ENCODE results near the gene GNA12. TPM values are rescaled to one million over a fixed set of nuclear protein-coding genes. Genes with fewer than 3 reads are reported as not detected.
A peak's percentile ranks its signal among the peaks of the same experiment; 100 is the strongest.

GNA12 gene
- total and polyA plus RNA-seq, 2 experiments from 2014 or later = 11.2 to 13.8 TPM

DNA sequence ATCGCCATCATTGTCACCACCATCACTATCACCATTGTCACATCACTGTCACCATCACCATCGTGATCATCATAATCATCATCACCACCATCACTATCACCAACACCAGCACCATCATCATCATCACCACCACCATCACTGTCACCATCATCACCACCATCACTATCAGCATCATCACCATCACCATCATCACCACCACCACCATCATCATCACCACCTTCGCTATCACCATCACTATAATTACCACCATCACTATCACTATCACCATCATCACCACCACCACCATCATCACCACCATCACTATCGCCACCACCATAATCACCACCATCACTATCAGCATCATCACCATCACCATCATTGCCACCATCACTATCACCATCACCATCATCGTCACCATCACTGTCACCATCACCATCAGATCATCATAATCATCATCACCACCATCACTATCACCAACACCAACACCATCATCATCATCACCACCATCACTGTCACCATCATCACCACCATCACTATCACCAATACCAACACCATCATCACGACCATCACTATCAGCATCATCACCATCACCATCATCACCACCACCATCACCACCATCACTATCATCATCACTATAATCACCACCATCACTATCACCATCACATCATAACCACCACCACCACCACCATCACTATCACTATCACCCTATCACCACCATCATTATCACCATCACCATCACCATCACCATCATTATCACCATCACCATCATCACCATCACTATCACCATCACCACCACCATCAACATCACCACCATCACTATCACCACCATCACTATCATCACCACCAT is 6.0 kb upstream of the GNA12 start:
- Histone ChIP-seq H3K27me3 (replicated peaks; ENCODE audit: insufficient read depth) (no peaks in the 10 kb centered on the region), H3K4me3 (no peak overlapping the region), H3K36me3 (ENCODE audit: low read depth) (no peaks in the 10 kb centered on the region), H3K9me2 (ENCODE audit: insufficient read depth) (no peaks in the 10 kb centered on the region), H3K4me2 (ENCODE audit: unreplicated experiment) (no peak overlapping the region), H2AFZ (no peak overlapping the region), H3F3A (ENCODE audit: insufficient read depth) (peaks cover 7% of the 10 kb centered on the region; the same call in 1 of the 2 replicates), H3K4me1 (ENCODE audit: insufficient read depth) (no peaks in the 10 kb centered on the region), H3K9ac (no peak overlapping the region), H4K20me1 (ENCODE audit: insufficient read depth) (no peaks in the 10 kb centered on the region), H3K9me3 (ENCODE audit: low read depth) (no peaks in the 10 kb centered on the region), H3K79me2 (ENCODE audit: insufficient read depth) (no peaks in the 10 kb centered on the region), H3K27ac (no peak overlapping the region)
- DNase-seq = no peak
- WGBS, 2 experiments (ENCODE audit: low coverage in 1 of 2, low lambda C conversion rate in 2 of 2, missing lambda C conversion rate in 2 of 2) = 86 to 90% methylated on average over 6 of the region's 6 CpGs
- in situ Hi-C loops (cut with MboI) = loop anchor here (25.0 kb wide), 1 partner anchor 1762 kb away; no protein-coding TSS in a partner anchor
- TF ChIP-seq EZH2phosphoT487 (IDR thresholded peaks at IDR 0.05; ENCODE audit: insufficient read depth, low read depth) = no peak
- TF ChIP-seq EZH2 (IDR thresholded peaks at IDR 0.05; ENCODE audit: insufficient read depth, poor library complexity, severe bottlenecking) = no peak

DNA sequence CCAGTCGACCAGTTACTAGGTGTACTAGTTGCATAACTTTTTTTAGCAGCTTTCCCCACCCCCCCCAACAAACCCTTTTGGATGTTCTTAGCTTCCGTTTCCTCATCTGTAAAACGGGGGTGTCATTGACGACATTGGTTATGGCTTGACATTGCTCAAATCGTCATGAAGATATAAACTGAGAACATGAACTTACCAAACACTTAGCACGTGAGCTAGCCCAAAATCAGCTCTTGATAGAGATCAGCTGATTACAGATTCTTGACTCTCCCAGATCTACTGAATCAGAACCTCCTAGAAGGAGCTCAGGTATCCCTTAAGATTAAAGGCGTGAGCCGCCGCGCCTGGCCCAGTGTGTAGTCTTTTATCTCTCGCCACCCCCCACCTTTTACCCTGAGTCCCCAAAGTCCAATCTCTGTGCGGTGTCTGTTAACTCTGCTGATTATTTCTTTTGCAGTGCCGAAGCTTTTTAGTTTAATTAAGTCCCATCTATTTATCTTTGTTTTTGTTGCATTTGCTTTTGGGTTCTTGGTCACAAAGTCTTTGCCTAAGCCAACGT is 1.0 kb upstream of the GNA12 start:
- Histone ChIP-seq H3K9ac (peak overlapping the region; percentile 36; the same call in 1 of the 2 replicates), H2AFZ (peak overlapping the region; percentile 82), H3K79me2 (ENCODE audit: insufficient read depth) (peaks cover 37% of the 10 kb centered on the region), H3K27ac (no peak overlapping the region), H3K36me3 (ENCODE audit: low read depth) (no peaks in the 10 kb centered on the region), H3K27me3 (replicated peaks; ENCODE audit: insufficient read depth) (no peaks in the 10 kb centered on the region), H3K4me3 (peak overlapping the region; percentile 64), H3F3A (ENCODE audit: insufficient read depth) (peaks cover 14% of the 10 kb centered on the region; the same call in 1 of the 2 replicates), H3K9me3 (ENCODE audit: low read depth) (no peaks in the 10 kb centered on the region), H3K9me2 (ENCODE audit: insufficient read depth) (no peaks in the 10 kb centered on the region), H4K20me1 (ENCODE audit: insufficient read depth) (0 out of 2 replicates have a peak, but pooled peaks cover 4% of the 10 kb centered on the region), H3K4me1 (ENCODE audit: insufficient read depth) (peaks cover 11% of the 10 kb centered on the region; the same call in 1 of the 2 replicates), H3K4me2 (ENCODE audit: unreplicated experiment) (no peak overlapping the region)
- WGBS, 2 experiments (ENCODE audit: low coverage in 1 of 2, low lambda C conversion rate in 2 of 2, missing lambda C conversion rate in 2 of 2) = 68 to 71% methylated on average over 14 of the region's 14 CpGs
- DNase-seq = no peak
- in situ Hi-C loops (cut with MboI) = no loop called here
- TF ChIP-seq EZH2phosphoT487 (IDR thresholded peaks at IDR 0.05; ENCODE audit: insufficient read depth, low read depth) = no peak
- TF ChIP-seq EZH2 (IDR thresholded peaks at IDR 0.05; ENCODE audit: insufficient read depth, poor library complexity, severe bottlenecking) = no peak

DNA sequence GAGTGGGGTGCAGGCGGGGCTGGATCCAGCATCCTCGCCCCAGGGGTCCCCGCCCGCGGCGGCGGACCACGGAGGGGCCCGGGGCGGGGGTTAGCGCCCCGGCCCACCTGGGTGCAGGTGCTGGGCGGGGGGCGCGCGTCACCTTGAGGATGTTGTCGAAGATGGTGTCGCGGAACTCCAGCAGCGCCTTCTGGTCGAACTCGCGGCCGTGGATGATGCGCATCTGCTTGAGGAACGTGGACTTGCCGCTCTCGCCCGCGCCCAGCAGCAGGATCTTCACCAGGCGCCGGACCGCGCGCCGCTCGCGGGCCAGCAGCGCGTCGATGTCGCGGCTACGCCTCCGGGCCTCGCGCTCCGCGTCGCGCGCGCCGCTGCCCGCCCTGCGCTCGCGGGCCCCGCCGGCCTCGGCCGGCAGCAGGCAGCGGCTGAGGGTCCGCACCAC is 376 bp downstream of the GNA12 start:
- Histone ChIP-seq H3K9me2 (ENCODE audit: insufficient read depth) (no peaks in the 10 kb centered on the region), H2AFZ (peak overlapping the region; percentile 65), H3K4me3 (peak overlapping the region; percentile 93), H3K4me1 (ENCODE audit: insufficient read depth) (peaks cover 11% of the 10 kb centered on the region; the same call in 1 of the 2 replicates), H3K27ac (no peak overlapping the region), H3K4me2 (ENCODE audit: unreplicated experiment) (peak overlapping the region; percentile 94), H3K36me3 (ENCODE audit: low read depth) (no peaks in the 10 kb centered on the region), H3K9ac (peak overlapping the region; percentile 90), H3F3A (ENCODE audit: insufficient read depth) (peaks cover 14% of the 10 kb centered on the region; the same call in 1 of the 2 replicates), H3K79me2 (ENCODE audit: insufficient read depth) (peaks cover 50% of the 10 kb centered on the region), H3K9me3 (ENCODE audit: low read depth) (no peaks in the 10 kb centered on the region), H3K27me3 (replicated peaks; ENCODE audit: insufficient read depth) (no peaks in the 10 kb centered on the region), H4K20me1 (ENCODE audit: insufficient read depth) (0 out of 2 replicates have a peak, but pooled peaks cover 4% of the 10 kb centered on the region)
- WGBS, 2 experiments (ENCODE audit: low coverage in 1 of 2, low lambda C conversion rate in 2 of 2, missing lambda C conversion rate in 2 of 2) = 1 to 2% methylated on average over 32 to 48 of the region's 64 CpGs
- peak; percentile 82 for DNase-seq
- in situ Hi-C loops (cut with MboI) = no loop called here
- TF ChIP-seq EZH2phosphoT487 (IDR thresholded peaks at IDR 0.05; ENCODE audit: insufficient read depth, low read depth) = no peak
- TF ChIP-seq EZH2 (IDR thresholded peaks at IDR 0.05; ENCODE audit: insufficient read depth, poor library complexity, severe bottlenecking) = no peak

- 0 out of 2 replicates have a peak, but pooled peaks cover 4% of the 10 kb centered on the region for H4K20me1 ChIP-seq (ENCODE audit: insufficient read depth)
- DNase-seq = peak; percentile 33
- H3K9ac ChIP-seq = peak overlapping the region; percentile 90
- no peaks in the 10 kb centered on the region for H3K9me3 ChIP-seq (ENCODE audit: low read depth)
- peak overlapping the region; percentile 65 for H2AFZ ChIP-seq
- WGBS, 2 experiments (ENCODE audit: low coverage in 1 of 2, low lambda C conversion rate in 2 of 2, missing lambda C conversion rate in 2 of 2) = 38 to 39% methylated on average over 11 to 15 of the region's 15 CpGs
- H3K27ac ChIP-seq = no peak overlapping the region
- H3K4me3 ChIP-seq = peak overlapping the region; percentile 93
- H3K4me2 ChIP-seq (ENCODE audit: unreplicated experiment) = peak overlapping the region; percentile 94
- no peaks in the 10 kb centered on the region for H3K27me3 ChIP-seq (replicated peaks; ENCODE audit: insufficient read depth)
- TF ChIP-seq EZH2 (IDR thresholded peaks at IDR 0.05; ENCODE audit: insufficient read depth, poor library complexity, severe bottlenecking) = no peak
- no peak for TF ChIP-seq EZH2phosphoT487 (IDR thresholded peaks at IDR 0.05; ENCODE audit: insufficient read depth, low read depth)
- peaks cover 55% of the 10 kb centered on the region for H3K79me2 ChIP-seq (ENCODE audit: insufficient read depth)
- in situ Hi-C loops (cut with MboI) = no loop called here
- H3K9me2 ChIP-seq (ENCODE audit: insufficient read depth) = no peaks in the 10 kb centered on the region
- H3K36me3 ChIP-seq (ENCODE audit: low read depth) = no peaks in the 10 kb centered on the region
- peaks cover 11% of the 10 kb centered on the region; the same call in 1 of the 2 replicates for H3K4me1 ChIP-seq (ENCODE audit: insufficient read depth)
- peaks cover 18% of the 10 kb centered on the region; the same call in 1 of the 2 replicates for H3F3A ChIP-seq (ENCODE audit: insufficient read depth)
Measured at GRCh38 chr7:2843191-2843685, 870 bp downstream of the GNA12 start.

Data from GM23248 (cell line).